ENCODE results near the gene PDZD2. TPM values are rescaled to one million over a fixed set of nuclear protein-coding genes. Genes with fewer than 3 reads are reported as not detected.

Gene PDZD2
- total RNA-seq, 4 donors from 2014 or later, result 34.1 to 91.4 (median 51.0) TPM

GRCh38 chr5:31671339-31671741, 32.4 kb downstream of the PDZD2 start:
- no peak for TF ChIP-seq CTCF (IDR thresholded peaks at IDR 0.05; ENCODE audit: low read depth)

- TF ChIP-seq CTCF (IDR thresholded peaks at IDR 0.05; ENCODE audit: low read depth), result no peak
Observed at GRCh38 chr5:31674371-31674951, 35.5 kb downstream of the PDZD2 start.

GRCh38 chr5:31675472-31675871, 36.5 kb downstream of the PDZD2 start:
- TF ChIP-seq CTCF (IDR thresholded peaks at IDR 0.05; ENCODE audit: low read depth), result no peak

GRCh38 chr5:31678180-31678579, 39.2 kb downstream of the PDZD2 start:
- no peak for TF ChIP-seq CTCF (IDR thresholded peaks at IDR 0.05; ENCODE audit: low read depth)

GRCh38 chr5:31680528-31680927, 41.6 kb downstream of the PDZD2 start:
- no peak for TF ChIP-seq CTCF (IDR thresholded peaks at IDR 0.05; ENCODE audit: low read depth)

GRCh38 chr5:31682025-31682424, 43.1 kb downstream of the PDZD2 start:
- TF ChIP-seq CTCF (IDR thresholded peaks at IDR 0.05; ENCODE audit: low read depth), result no peak

GRCh38 chr5:31682851-31683250, 43.9 kb downstream of the PDZD2 start:
- no peak for TF ChIP-seq CTCF (IDR thresholded peaks at IDR 0.05; ENCODE audit: low read depth)

Data from subcutaneous adipose tissue (tissue), 4 donors.